Bronchial smooth muscle cell (primary cell): ENCODE measurements around the gene RMDN2. TPM values are rescaled to one million over a fixed set of nuclear protein-coding genes. Genes with fewer than 3 reads are reported as not detected.

Experiments
- total RNA-seq: library from RNA; depleted of rRNA; stranded (reverse); fragments of >200 nt; gene quantifications from 2 replicates; pipeline ENCODE4 v1.2.1, GENCODE V29; 2014

The RMDN2 gene
- total RNA-seq = 3.7 and 6.8 TPM in 2 replicates

GRCh38 chr2:37925063-37925897 lies at the start of gene RMDN2:
RMDN2 (plus strand) TSS chr2:37925287; CDS start chr2:37929278, 3,991 bp downstream.

Other genes starting within 250 kb of the RMDN2 start
- 52.6 and 76.6 TPM in 2 replicates for gene CYP1B1, start 150.9 kb downstream of the RMDN2 start, total RNA-seq